ENCODE data around the gene SRRM2.
A peak's percentile ranks its signal among the peaks of the same experiment; 100 is the strongest.

Gene SRRM2

GRCh38 chr16:2715519-2715918 lies 36.9 kb upstream of the SRRM2 start:
- Histone ChIP-seq H3K9ac (ENCODE audit: low read length) (no peak overlapping the region), H3K4me1 (ENCODE audit: low read length) (peaks cover 8% of the 10 kb centered on the region), H4K20me1 (ENCODE audit: insufficient read depth, low read length) (no peaks in the 10 kb centered on the region), H3K79me2 (ENCODE audit: low read length) (0 out of 2 replicates have a peak, but pooled peaks cover 5% of the 10 kb centered on the region), H2AFZ (ENCODE audit: low read depth, low read length) (no peak overlapping the region), H3K4me3 (ENCODE audit: low read length) (no peak overlapping the region), H3K36me3 (replicated peaks; ENCODE audit: low read depth, low read length) (no peaks in the 10 kb centered on the region), H3K27me3 (ENCODE audit: low read depth, low read length) (no peaks in the 10 kb centered on the region), H3K9me3 (ENCODE audit: insufficient read depth, low read length) (no peaks in the 10 kb centered on the region), H3K27ac (ENCODE audit: low read length) (no peak overlapping the region), H3K4me2 (ENCODE audit: low read length) (peak overlapping the region; percentile 32; the same call in 1 of the 2 replicates)
- TF ChIP-seq CTCF (IDR thresholded peaks at IDR 0.05; ENCODE audit: low read depth, low read length): no peak
- no peak for TF ChIP-seq EZH2phosphoT487 (IDR thresholded peaks at IDR 0.05; ENCODE audit: low read depth)

- Histone ChIP-seq H3K4me2 (ENCODE audit: low read length) (peak overlapping the region; percentile 32; the same call in 1 of the 2 replicates), H3K9me3 (ENCODE audit: insufficient read depth, low read length) (no peaks in the 10 kb centered on the region), H2AFZ (ENCODE audit: low read depth, low read length) (no peak overlapping the region), H3K79me2 (ENCODE audit: low read length) (0 out of 2 replicates have a peak, but pooled peaks cover 5% of the 10 kb centered on the region), H3K27me3 (ENCODE audit: low read depth, low read length) (no peaks in the 10 kb centered on the region), H3K4me3 (ENCODE audit: low read length) (no peak overlapping the region), H3K27ac (ENCODE audit: low read length) (no peak overlapping the region), H3K36me3 (replicated peaks; ENCODE audit: low read depth, low read length) (no peaks in the 10 kb centered on the region), H4K20me1 (ENCODE audit: insufficient read depth, low read length) (no peaks in the 10 kb centered on the region), H3K9ac (ENCODE audit: low read length) (no peak overlapping the region), H3K4me1 (ENCODE audit: low read length) (peaks cover 8% of the 10 kb centered on the region)
- TF ChIP-seq CTCF (IDR thresholded peaks at IDR 0.05; ENCODE audit: low read depth, low read length) (no peak), EZH2phosphoT487 (IDR thresholded peaks at IDR 0.05; ENCODE audit: low read depth) (no peak)
These were observed 36.2 kb upstream of the SRRM2 start for GRCh38 chr16:2715966-2716885.

- H2AFZ ChIP-seq (ENCODE audit: low read depth, low read length): no peak overlapping the region
- H3K4me2 ChIP-seq (ENCODE audit: low read length): no peak overlapping the region
- H3K79me2 ChIP-seq (ENCODE audit: low read length): 0 out of 2 replicates have a peak, but pooled peaks cover 5% of the 10 kb centered on the region
- H3K27ac ChIP-seq (ENCODE audit: low read length): no peak overlapping the region
- H3K9me3 ChIP-seq (ENCODE audit: insufficient read depth, low read length): no peaks in the 10 kb centered on the region
- no peaks in the 10 kb centered on the region for H3K36me3 ChIP-seq (replicated peaks; ENCODE audit: low read depth, low read length)
- H4K20me1 ChIP-seq (ENCODE audit: insufficient read depth, low read length): no peaks in the 10 kb centered on the region
- H3K9ac ChIP-seq (ENCODE audit: low read length): no peak overlapping the region
- peaks cover 8% of the 10 kb centered on the region for H3K4me1 ChIP-seq (ENCODE audit: low read length)
- no peak overlapping the region for H3K4me3 ChIP-seq (ENCODE audit: low read length)
- TF ChIP-seq CTCF (IDR thresholded peaks at IDR 0.05; ENCODE audit: low read depth, low read length) (no peak), EZH2phosphoT487 (IDR thresholded peaks at IDR 0.05; ENCODE audit: low read depth) (no peak)
- no peaks in the 10 kb centered on the region for H3K27me3 ChIP-seq (ENCODE audit: low read depth, low read length)
These were observed 35.5 kb upstream of the SRRM2 start for GRCh38 chr16:2716948-2717347.
